ENCODE results near the gene TMED1.

The TMED1 gene

DNA sequence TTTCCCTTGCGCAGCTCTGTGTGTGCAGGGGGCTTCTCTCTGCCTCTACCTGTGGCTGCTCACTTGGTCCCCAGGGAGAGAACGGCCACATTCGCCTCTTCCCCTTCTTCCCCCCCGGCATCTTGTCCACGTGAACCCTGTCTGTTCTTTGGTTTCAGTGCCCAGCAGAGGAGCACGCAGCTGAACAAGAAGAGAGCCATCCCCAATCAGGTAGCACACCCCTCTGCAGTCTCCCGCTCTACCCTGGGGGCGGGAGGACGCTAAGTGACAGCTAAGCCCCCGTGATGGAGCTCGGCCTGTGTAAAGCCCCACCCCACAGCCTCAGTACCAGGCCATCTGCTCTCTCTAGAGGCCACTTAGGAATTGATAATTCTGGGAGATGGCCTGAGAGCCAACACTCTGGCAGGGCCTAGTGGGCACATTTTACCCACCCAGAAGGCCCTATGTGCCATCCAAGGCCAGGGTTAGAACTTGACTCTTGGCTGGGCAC is 30.2 kb downstream of the TMED1 start:
- DNase-seq: no peak
- no peak overlapping the region for H3K23ac ChIP-seq (ENCODE audit: low read length)

GRCh38 chr19:10805065-10805757 is 30.8 kb downstream of the TMED1 start:
- H3K4me3 ChIP-seq (ENCODE audit: low read depth, low read length): no peak overlapping the region
- no peak overlapping the region for H3K23ac ChIP-seq (ENCODE audit: low read length)
- no peak overlapping the region for H3K27ac ChIP-seq (ENCODE audit: low read depth, low read length)
- H3K18ac ChIP-seq (ENCODE audit: low read length): no peak overlapping the region
- H2AFZ ChIP-seq (ENCODE audit: insufficient read depth, low read length, poor library complexity): no peak overlapping the region
- H3K79me2 ChIP-seq (ENCODE audit: control insufficient read depth, insufficient read depth, low read length, poor library complexity): no peaks in the 10 kb centered on the region
- no peak overlapping the region for H2BK12ac ChIP-seq (ENCODE audit: low read length)
- no peak overlapping the region for H4K8ac ChIP-seq (ENCODE audit: low read depth, low read length)
- no peak overlapping the region for H2AK5ac ChIP-seq (ENCODE audit: low read length)
- no peaks in the 10 kb centered on the region for H3K9me3 ChIP-seq (ENCODE audit: insufficient read depth, low read depth, low read length)
- no peak overlapping the region for H3K4ac ChIP-seq (ENCODE audit: low read depth, low read length)
- no peaks in the 10 kb centered on the region for H3K27me3 ChIP-seq (ENCODE audit: insufficient read depth, low read length)
- no peak overlapping the region for H4K91ac ChIP-seq (ENCODE audit: low read depth, low read length)
- no peak for DNase-seq
- H3K4me1 ChIP-seq (ENCODE audit: control insufficient read depth in 1 of 2, insufficient read depth in 2 of 2, low read length in 2 of 2): no peaks in the 10 kb centered on the region
- H3K36me3 ChIP-seq (ENCODE audit: control insufficient read depth in 1 of 2, insufficient read depth in 2 of 2, low read length in 2 of 2): peaks cover 68 to 69% of the 10 kb centered on the region in 2 experiments
- no peak overlapping the region for H2BK5ac ChIP-seq (ENCODE audit: low read depth, low read length, poor library complexity)
- no CpG with 5 or more reads among the region's 11 CpGs for WGBS (ENCODE audit: extremely low coverage, insufficient coverage, insufficient read length)
- no peak overlapping the region for H2BK120ac ChIP-seq (ENCODE audit: insufficient read depth, low read length, poor library complexity)
- H3K14ac ChIP-seq (ENCODE audit: low read length): no peak overlapping the region
- no peak overlapping the region for H4K12ac ChIP-seq (ENCODE audit: low read depth, low read length)
- H3K4me2 ChIP-seq (ENCODE audit: low read length): no peak overlapping the region
- H3K79me1 ChIP-seq (ENCODE audit: low read length): no peaks in the 10 kb centered on the region
- no peak overlapping the region for H3K9ac ChIP-seq (ENCODE audit: low read length)

More for the DNA sequence above, 30.2 kb downstream of the TMED1 start:
- H3K79me1 ChIP-seq (ENCODE audit: low read length): no peaks in the 10 kb centered on the region
- WGBS (ENCODE audit: extremely low coverage, insufficient coverage, insufficient read length): no CpG with 5 or more reads among the region's 11 CpGs
- H3K4me3 ChIP-seq (ENCODE audit: low read depth, low read length): no peak overlapping the region
- peaks cover 68 to 69% of the 10 kb centered on the region in 2 experiments for H3K36me3 ChIP-seq (ENCODE audit: control insufficient read depth in 1 of 2, insufficient read depth in 2 of 2, low read length in 2 of 2)
- H4K8ac ChIP-seq (ENCODE audit: low read depth, low read length): no peak overlapping the region
- no peak overlapping the region for H3K18ac ChIP-seq (ENCODE audit: low read length)
- no peaks in the 10 kb centered on the region for H3K27me3 ChIP-seq (ENCODE audit: insufficient read depth, low read length)
- no peak overlapping the region for H3K27ac ChIP-seq (ENCODE audit: low read depth, low read length)
- H3K4ac ChIP-seq (ENCODE audit: low read depth, low read length): no peak overlapping the region
- H2BK5ac ChIP-seq (ENCODE audit: low read depth, low read length, poor library complexity): no peak overlapping the region
- no peak overlapping the region for H2BK12ac ChIP-seq (ENCODE audit: low read length)
- no peak overlapping the region for H4K91ac ChIP-seq (ENCODE audit: low read depth, low read length)
- H3K79me2 ChIP-seq (ENCODE audit: control insufficient read depth, insufficient read depth, low read length, poor library complexity): no peaks in the 10 kb centered on the region
- H3K4me1 ChIP-seq (ENCODE audit: control insufficient read depth in 1 of 2, insufficient read depth in 2 of 2, low read length in 2 of 2): no peaks in the 10 kb centered on the region
- H3K14ac ChIP-seq (ENCODE audit: low read length): no peak overlapping the region
- no peak overlapping the region for H2AK5ac ChIP-seq (ENCODE audit: low read length)
- no peak overlapping the region for H2AFZ ChIP-seq (ENCODE audit: insufficient read depth, low read length, poor library complexity)
- H3K4me2 ChIP-seq (ENCODE audit: low read length): no peak overlapping the region
- H2BK120ac ChIP-seq (ENCODE audit: insufficient read depth, low read length, poor library complexity): no peak overlapping the region
- no peak overlapping the region for H4K12ac ChIP-seq (ENCODE audit: low read depth, low read length)
- no peak overlapping the region for H3K9ac ChIP-seq (ENCODE audit: low read length)
- peaks cover 1% of the 10 kb centered on the region for H3K9me3 ChIP-seq (ENCODE audit: insufficient read depth, low read depth, low read length)

DNA sequence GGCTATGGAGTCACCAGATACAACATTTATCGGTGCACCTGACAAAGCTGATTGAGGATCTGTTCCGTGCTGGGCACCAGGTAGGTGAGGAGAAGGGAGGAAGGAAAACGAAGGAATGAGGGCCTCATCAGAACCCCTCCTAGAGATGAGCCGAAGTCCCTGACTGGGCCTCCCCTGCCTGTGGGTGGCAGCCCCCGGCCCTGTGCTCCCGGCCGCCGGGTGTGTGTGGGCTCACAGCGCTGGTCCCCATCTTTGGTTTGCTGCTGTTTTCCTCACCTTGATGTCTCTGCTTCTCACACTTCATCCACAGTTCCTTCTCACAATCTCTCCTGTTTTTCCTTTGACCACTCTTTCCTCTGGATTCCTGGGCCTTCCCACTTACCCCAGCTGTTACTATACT is 32.8 kb downstream of the TMED1 start:
- Histone ChIP-seq H4K12ac (ENCODE audit: low read depth, low read length) (no peak overlapping the region), H4K91ac (ENCODE audit: low read depth, low read length) (no peak overlapping the region), H4K8ac (ENCODE audit: low read depth, low read length) (no peak overlapping the region), H3K27me3 (ENCODE audit: insufficient read depth, low read length) (no peaks in the 10 kb centered on the region), H3K4me3 (ENCODE audit: low read depth, low read length) (no peak overlapping the region), H3K4me2 (ENCODE audit: low read length) (no peak overlapping the region), H3K36me3 (ENCODE audit: control insufficient read depth in 1 of 2, insufficient read depth in 2 of 2, low read length in 2 of 2) (peaks cover 63 to 67% of the 10 kb centered on the region in 2 experiments), H3K23ac (ENCODE audit: low read length) (no peak overlapping the region), H3K4me1 (ENCODE audit: control insufficient read depth in 1 of 2, insufficient read depth in 2 of 2, low read length in 2 of 2) (no peaks in the 10 kb centered on the region), H2BK120ac (ENCODE audit: insufficient read depth, low read length, poor library complexity) (no peak overlapping the region), H3K79me1 (ENCODE audit: low read length) (no peaks in the 10 kb centered on the region), H3K27ac (ENCODE audit: low read depth, low read length) (no peak overlapping the region), H3K18ac (ENCODE audit: low read length) (no peak overlapping the region), H3K4ac (ENCODE audit: low read depth, low read length) (no peak overlapping the region), H2BK5ac (ENCODE audit: low read depth, low read length, poor library complexity) (no peak overlapping the region), H3K79me2 (ENCODE audit: control insufficient read depth, insufficient read depth, low read length, poor library complexity) (no peaks in the 10 kb centered on the region), H3K9ac (ENCODE audit: low read length) (no peak overlapping the region), H2AK5ac (ENCODE audit: low read length) (no peak overlapping the region), H2BK12ac (ENCODE audit: low read length) (no peak overlapping the region), H3K9me3 (ENCODE audit: insufficient read depth, low read depth, low read length) (no peaks in the 10 kb centered on the region), H3K14ac (ENCODE audit: low read length) (no peak overlapping the region), H2AFZ (ENCODE audit: insufficient read depth, low read length, poor library complexity) (no peak overlapping the region)
- no peak for DNase-seq
- no CpG with 5 or more reads among the region's 9 CpGs for WGBS (ENCODE audit: extremely low coverage, insufficient coverage, insufficient read length)

DNA sequence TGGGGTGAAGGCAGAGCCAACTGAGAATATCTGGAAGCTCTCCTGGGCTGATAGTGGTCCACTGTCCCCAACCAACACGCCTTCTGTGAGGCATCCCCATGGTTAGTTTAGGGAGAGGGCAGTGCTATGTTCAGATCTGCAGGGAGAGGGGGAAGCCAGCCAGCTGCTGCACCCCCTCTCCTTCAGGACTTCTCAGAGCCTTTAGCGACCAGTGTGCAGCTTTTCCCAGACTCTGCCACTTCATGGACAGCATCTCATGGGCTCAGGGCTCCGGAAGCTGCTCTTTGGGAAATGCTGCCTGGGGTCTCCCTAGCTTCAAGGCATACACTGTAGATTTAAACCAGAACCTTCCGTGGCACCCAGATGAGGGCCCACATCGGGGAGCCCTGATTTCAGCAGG is 33.5 kb downstream of the TMED1 start:
- H3K23ac ChIP-seq (ENCODE audit: low read length): no peak overlapping the region
- no peak overlapping the region for H2BK5ac ChIP-seq (ENCODE audit: low read depth, low read length, poor library complexity)
- H3K18ac ChIP-seq (ENCODE audit: low read length): no peak overlapping the region
- H3K79me2 ChIP-seq (ENCODE audit: control insufficient read depth, insufficient read depth, low read length, poor library complexity): no peaks in the 10 kb centered on the region
- no peak overlapping the region for H3K4me3 ChIP-seq (ENCODE audit: low read depth, low read length)
- no peak overlapping the region for H4K91ac ChIP-seq (ENCODE audit: low read depth, low read length)
- DNase-seq: no peak
- no peak overlapping the region for H4K8ac ChIP-seq (ENCODE audit: low read depth, low read length)
- no CpG with 5 or more reads among the region's 5 CpGs for WGBS (ENCODE audit: extremely low coverage, insufficient coverage, insufficient read length)
- peaks cover 68 to 75% of the 10 kb centered on the region in 2 experiments for H3K36me3 ChIP-seq (ENCODE audit: control insufficient read depth in 1 of 2, insufficient read depth in 2 of 2, low read length in 2 of 2)
- no peak overlapping the region for H2BK12ac ChIP-seq (ENCODE audit: low read length)
- no peaks in the 10 kb centered on the region for H3K27me3 ChIP-seq (ENCODE audit: insufficient read depth, low read length)
- no peak overlapping the region for H2BK120ac ChIP-seq (ENCODE audit: insufficient read depth, low read length, poor library complexity)
- no peak overlapping the region for H3K9ac ChIP-seq (ENCODE audit: low read length)
- no peak overlapping the region for H2AFZ ChIP-seq (ENCODE audit: insufficient read depth, low read length, poor library complexity)
- no peak overlapping the region for H3K27ac ChIP-seq (ENCODE audit: low read depth, low read length)
- H3K4me1 ChIP-seq (ENCODE audit: control insufficient read depth in 1 of 2, insufficient read depth in 2 of 2, low read length in 2 of 2): no peaks in the 10 kb centered on the region
- H4K12ac ChIP-seq (ENCODE audit: low read depth, low read length): no peak overlapping the region
- H3K4me2 ChIP-seq (ENCODE audit: low read length): no peak overlapping the region
- no peak overlapping the region for H3K4ac ChIP-seq (ENCODE audit: low read depth, low read length)
- no peak overlapping the region for H2AK5ac ChIP-seq (ENCODE audit: low read length)
- H3K9me3 ChIP-seq (ENCODE audit: insufficient read depth, low read depth, low read length): no peaks in the 10 kb centered on the region
- no peaks in the 10 kb centered on the region for H3K79me1 ChIP-seq (ENCODE audit: low read length)
- no peak overlapping the region for H3K14ac ChIP-seq (ENCODE audit: low read length)
